ENCODE data around the gene GM2A.
A peak's percentile ranks its signal among the peaks of the same experiment; 100 is the strongest.
"Not testable (repeated sequence)": the region's sequence is repeated elsewhere in the genome, so short reads cannot be mapped to it uniquely, and the experiment has no call there.

GM2A gene

GRCh38 chr5:151236888-151237287 is 16.1 kb upstream of the GM2A start:
- peaks cover 56% of the 10 kb centered on the region for H3K4me1 Mint-ChIP-seq
- no peaks in the 10 kb centered on the region for H3K36me3 Mint-ChIP-seq
- no peak for ATAC-seq (ENCODE audit: low read depth)
- no peak for DNase-seq (ENCODE audit: low spot score in 2 of 2)
- H3K9me3 Mint-ChIP-seq: no peaks in the 10 kb centered on the region
- no peak overlapping the region for H3K4me3 Mint-ChIP-seq
- no peaks in the 10 kb centered on the region for H3K27me3 Mint-ChIP-seq
- H3K27ac Mint-ChIP-seq: no peak overlapping the region

- no peaks in the 10 kb centered on the region for H3K27me3 Mint-ChIP-seq
- no peak for DNase-seq (ENCODE audit: low spot score in 2 of 2)
- no peaks in the 10 kb centered on the region for H3K36me3 Mint-ChIP-seq
- no peaks in the 10 kb centered on the region for H3K9me3 Mint-ChIP-seq
- ATAC-seq (ENCODE audit: low read depth): no peak
- peak overlapping the region; percentile 75 for H3K27ac Mint-ChIP-seq
- peaks cover 58% of the 10 kb centered on the region for H3K4me1 Mint-ChIP-seq
- peak overlapping the region; percentile 74 for H3K4me3 Mint-ChIP-seq
Observed at GRCh38 chr5:151237685-151238084, 15.3 kb upstream of the GM2A start.

- Mint-ChIP-seq H3K4me3 (peak overlapping the region; percentile 74), H3K36me3 (no peaks in the 10 kb centered on the region), H3K4me1 (peaks cover 52% of the 10 kb centered on the region), H3K27me3 (no peaks in the 10 kb centered on the region), H3K9me3 (no peaks in the 10 kb centered on the region), H3K27ac (peak overlapping the region; percentile 75)
- ATAC-seq (ENCODE audit: low read depth): peak; percentile 26
- DNase-seq (ENCODE audit: low spot score in 2 of 2): no peak
Observed at GRCh38 chr5:151238303-151238741, 14.7 kb upstream of the GM2A start.

DNA sequence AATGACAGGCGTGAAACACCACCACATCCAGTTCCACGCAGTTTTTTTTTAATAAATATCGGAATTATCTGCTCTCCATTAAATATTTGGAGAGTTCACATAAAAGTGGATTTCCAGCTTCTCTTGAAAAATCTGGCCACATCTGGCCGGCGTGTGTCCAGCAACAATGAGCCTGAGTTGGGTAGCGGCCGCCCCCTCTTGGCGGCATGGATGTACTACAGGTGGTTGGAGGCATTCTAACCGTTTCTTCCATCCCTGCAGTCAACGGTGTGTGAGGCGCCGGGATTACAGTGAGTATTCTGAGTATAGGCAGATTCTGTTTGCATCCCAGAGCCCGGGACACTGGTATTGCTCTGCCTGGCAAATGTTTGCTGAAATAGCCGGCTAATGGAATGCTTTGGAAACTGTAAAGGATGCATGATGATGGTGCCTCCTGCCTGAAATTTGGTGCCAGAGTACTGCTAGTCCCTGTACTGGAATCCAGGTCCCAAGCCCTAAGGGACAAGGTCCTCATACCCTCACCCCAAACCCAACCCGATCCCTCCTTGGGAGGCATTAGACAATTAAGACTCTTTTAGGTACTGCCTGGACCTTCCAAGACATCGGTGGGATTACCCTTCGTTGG is 13.6 kb upstream of the GM2A start:
- Mint-ChIP-seq H3K36me3 (no peaks in the 10 kb centered on the region), H3K9me3 (no peaks in the 10 kb centered on the region), H3K27me3 (no peaks in the 10 kb centered on the region), H3K4me3 (peak overlapping the region; percentile 74), H3K27ac (no peak overlapping the region), H3K4me1 (peaks cover 54% of the 10 kb centered on the region)
- ATAC-seq (ENCODE audit: low read depth): peak; percentile 37
- no peak for DNase-seq (ENCODE audit: low spot score in 2 of 2)

DNA sequence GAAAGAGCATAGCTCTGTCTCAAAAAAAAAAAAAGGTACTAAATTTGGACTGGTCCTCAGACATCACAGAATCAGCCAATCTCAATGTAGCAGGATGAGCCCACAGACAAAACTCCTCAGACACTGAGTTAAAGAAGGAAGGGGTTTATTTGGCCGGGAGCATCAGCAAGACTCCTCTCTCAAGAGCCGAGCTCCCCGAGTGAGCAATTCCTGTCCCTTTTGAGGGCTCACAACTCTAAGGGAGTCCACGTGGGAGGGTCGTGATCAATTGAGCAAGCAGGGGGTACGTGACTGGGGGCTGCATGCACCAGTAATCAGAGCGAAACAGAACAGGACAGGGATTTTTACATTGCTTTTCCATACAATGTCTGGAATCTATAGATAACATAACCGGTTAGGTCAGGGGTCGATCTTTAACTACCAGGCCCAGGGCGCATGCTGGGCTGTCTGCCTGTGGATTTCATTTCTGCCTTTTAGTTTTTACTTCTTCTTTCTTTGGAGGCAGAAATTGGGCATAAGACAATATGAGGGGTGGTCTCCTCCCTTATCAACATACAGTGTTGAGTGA is 12.6 kb upstream of the GM2A start:
- H3K4me3 Mint-ChIP-seq: not testable (repeated sequence)

GRCh38 chr5:151240924-151241635 is 11.9 kb upstream of the GM2A start:
- no peaks in the 10 kb centered on the region for H3K9me3 Mint-ChIP-seq
- peak overlapping the region; percentile 79 for H3K27ac Mint-ChIP-seq

More for the DNA sequence above, 12.6 kb upstream of the GM2A start:
- Mint-ChIP-seq H3K27ac (peak overlapping the region; percentile 38), H3K4me1 (peaks cover 51% of the 10 kb centered on the region)
- not testable (repeated sequence) for DNase-seq (ENCODE audit: low spot score in 2 of 2); ATAC-seq (ENCODE audit: low read depth); H3K27me3 Mint-ChIP-seq; H3K9me3 Mint-ChIP-seq; H3K36me3 Mint-ChIP-seq

DNA sequence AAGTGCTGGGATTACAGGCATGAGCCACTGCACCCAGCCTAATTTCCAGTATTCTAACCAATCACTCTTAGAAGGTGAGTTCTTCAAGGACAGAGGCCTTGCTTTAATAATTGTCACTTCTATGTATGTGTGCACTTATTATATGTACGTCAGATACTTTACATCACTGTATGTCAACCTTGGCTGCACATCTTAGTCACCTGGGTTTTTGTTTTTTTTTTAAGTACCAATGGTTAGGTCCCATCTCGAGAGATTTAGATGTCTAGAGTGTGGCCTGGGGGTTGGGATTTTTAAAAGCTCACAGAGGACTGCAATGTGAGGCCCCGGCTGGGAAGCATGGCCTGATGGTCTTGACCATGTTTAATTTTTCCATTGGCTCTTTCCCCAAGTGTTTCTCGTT is 9.9 kb upstream of the GM2A start:
- peak; percentile 21 for ATAC-seq (ENCODE audit: low read depth)
- DNase-seq (ENCODE audit: low spot score in 2 of 2): no peak
- Mint-ChIP-seq H3K36me3 (no peaks in the 10 kb centered on the region), H3K4me3 (no peak overlapping the region), H3K4me1 (peaks cover 45% of the 10 kb centered on the region), H3K27ac (no peak overlapping the region), H3K27me3 (no peaks in the 10 kb centered on the region), H3K9me3 (no peaks in the 10 kb centered on the region)

More at GRCh38 chr5:151240924-151241635, 11.9 kb upstream of the GM2A start:
- H3K4me3 Mint-ChIP-seq: no peak overlapping the region
- no peak for DNase-seq (ENCODE audit: low spot score in 2 of 2)
- peaks cover 51% of the 10 kb centered on the region for H3K4me1 Mint-ChIP-seq
- no peaks in the 10 kb centered on the region for H3K27me3 Mint-ChIP-seq
- no peaks in the 10 kb centered on the region for H3K36me3 Mint-ChIP-seq
- ATAC-seq (ENCODE audit: low read depth): peak; percentile 18

DNA sequence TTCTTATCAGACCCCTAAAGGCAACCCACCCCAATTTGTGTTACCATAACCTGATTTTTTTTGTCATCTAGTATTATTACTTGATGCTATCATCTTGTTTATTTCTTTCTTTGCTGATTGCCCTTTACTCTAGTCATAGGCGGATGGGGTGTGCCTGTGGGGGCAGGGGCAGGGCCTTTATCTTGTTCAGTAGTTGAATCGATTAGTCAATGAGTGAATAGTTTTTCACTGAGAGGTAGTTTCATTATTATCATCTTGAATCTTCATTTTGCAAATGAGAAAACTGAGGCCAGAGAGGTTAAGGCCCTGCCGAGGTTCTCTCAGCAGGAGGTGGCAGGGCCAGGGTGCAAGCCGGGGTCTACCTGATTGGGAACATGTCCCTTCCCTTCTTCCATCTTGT is 9.4 kb upstream of the GM2A start:
- no peaks in the 10 kb centered on the region for H3K27me3 Mint-ChIP-seq
- no peak overlapping the region for H3K27ac Mint-ChIP-seq
- DNase-seq (ENCODE audit: low spot score in 2 of 2) (no peak), ATAC-seq (ENCODE audit: low read depth) (no peak)
- no peaks in the 10 kb centered on the region for H3K9me3 Mint-ChIP-seq
- peaks cover 41% of the 10 kb centered on the region for H3K4me1 Mint-ChIP-seq
- H3K4me3 Mint-ChIP-seq: no peak overlapping the region
- H3K36me3 Mint-ChIP-seq: no peaks in the 10 kb centered on the region

DNA sequence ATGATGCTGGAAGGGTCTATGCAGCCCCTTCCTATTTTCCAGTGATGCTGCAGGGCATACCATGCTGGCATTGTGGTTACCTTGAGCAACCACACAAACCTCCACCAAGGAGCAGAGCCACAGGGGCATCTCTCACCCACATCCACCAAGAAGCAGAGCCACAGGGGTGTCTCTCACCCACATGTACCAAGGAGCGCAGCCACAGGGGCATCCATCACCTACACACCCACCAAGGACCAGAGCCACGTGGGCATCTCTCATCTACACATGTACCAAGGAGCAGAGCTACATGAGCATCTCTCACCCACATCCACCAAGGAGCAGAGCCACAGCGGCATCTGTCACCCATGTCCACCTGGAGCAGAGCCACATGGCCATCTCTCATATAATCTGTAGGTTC is 8.8 kb upstream of the GM2A start:
- no peaks in the 10 kb centered on the region for H3K9me3 Mint-ChIP-seq
- H3K4me1 Mint-ChIP-seq: peaks cover 39% of the 10 kb centered on the region
- DNase-seq (ENCODE audit: low spot score in 2 of 2) (no peak), ATAC-seq (ENCODE audit: low read depth) (no peak)
- H3K4me3 Mint-ChIP-seq: no peak overlapping the region
- H3K27me3 Mint-ChIP-seq: no peaks in the 10 kb centered on the region
- H3K36me3 Mint-ChIP-seq: no peaks in the 10 kb centered on the region
- no peak overlapping the region for H3K27ac Mint-ChIP-seq

DNA sequence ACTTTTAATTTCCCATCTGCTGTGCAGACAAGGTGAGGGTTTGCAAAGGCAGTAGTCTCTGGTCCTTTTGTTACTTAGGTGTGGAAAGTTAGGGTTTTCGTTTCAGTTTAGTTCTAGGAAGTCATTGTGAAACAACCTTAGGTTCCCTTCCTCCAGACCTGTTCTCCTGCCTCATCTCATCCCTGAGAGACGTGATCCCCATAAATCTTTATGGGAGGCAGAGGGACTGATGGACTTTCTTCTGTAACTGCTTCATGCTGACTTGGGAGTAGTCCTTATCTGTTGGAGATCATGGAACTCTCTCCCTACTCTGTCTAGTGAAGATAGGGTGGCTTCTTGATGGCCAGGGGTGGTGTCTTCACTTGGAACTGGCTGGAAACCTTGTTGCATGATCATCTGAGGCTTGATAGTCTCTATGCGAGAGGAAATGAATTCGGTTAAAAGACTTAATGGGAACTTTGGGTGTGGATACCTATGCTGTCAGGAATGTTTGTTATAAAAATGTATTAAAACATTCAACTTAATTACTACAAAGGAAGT is 7.2 kb upstream of the GM2A start:
- no peak overlapping the region for H3K4me3 Mint-ChIP-seq
- no peaks in the 10 kb centered on the region for H3K36me3 Mint-ChIP-seq
- no peak for DNase-seq (ENCODE audit: low spot score in 2 of 2)
- no peak overlapping the region for H3K27ac Mint-ChIP-seq
- no peak for ATAC-seq (ENCODE audit: low read depth)
- peaks cover 36% of the 10 kb centered on the region for H3K4me1 Mint-ChIP-seq
- no peaks in the 10 kb centered on the region for H3K27me3 Mint-ChIP-seq
- H3K9me3 Mint-ChIP-seq: no peaks in the 10 kb centered on the region

GRCh38 chr5:151248651-151249050 is 4.3 kb upstream of the GM2A start:
- H3K9me3 Mint-ChIP-seq: no peaks in the 10 kb centered on the region
- H3K4me3 Mint-ChIP-seq: no peak overlapping the region
- no peak for DNase-seq (ENCODE audit: low spot score in 2 of 2)
- no peak overlapping the region for H3K27ac Mint-ChIP-seq
- no peaks in the 10 kb centered on the region for H3K36me3 Mint-ChIP-seq
- ATAC-seq (ENCODE audit: low read depth): no peak
- no peaks in the 10 kb centered on the region for H3K27me3 Mint-ChIP-seq
- peaks cover 28% of the 10 kb centered on the region for H3K4me1 Mint-ChIP-seq

DNA sequence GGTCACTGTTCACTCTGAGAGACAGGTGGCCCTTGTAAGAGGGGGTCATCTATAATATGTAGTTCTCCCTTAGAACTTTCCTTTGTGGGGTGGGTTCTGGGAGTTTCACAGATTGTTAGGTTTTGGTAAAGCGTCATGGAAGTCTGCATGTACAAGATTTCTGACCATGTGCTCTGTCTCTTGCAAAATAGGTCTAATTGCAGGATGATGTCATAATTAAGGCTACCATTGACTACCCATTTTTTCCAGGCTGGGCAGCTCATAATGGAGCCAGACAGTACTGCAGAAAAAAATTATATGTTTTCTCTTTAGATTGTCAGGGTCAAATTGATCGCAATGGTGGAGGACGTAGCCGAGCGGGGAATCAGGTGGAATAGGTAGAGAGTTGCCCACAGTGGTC is 3.7 kb upstream of the GM2A start:
- ATAC-seq (ENCODE audit: low read depth) (no peak), DNase-seq (ENCODE audit: low spot score in 2 of 2) (no peak)
- Mint-ChIP-seq H3K27me3 (no peaks in the 10 kb centered on the region), H3K27ac (no peak overlapping the region), H3K36me3 (no peaks in the 10 kb centered on the region), H3K9me3 (no peaks in the 10 kb centered on the region), H3K4me3 (no peak overlapping the region), H3K4me1 (peaks cover 28% of the 10 kb centered on the region)

- DNase-seq (ENCODE audit: low spot score in 2 of 2) (no peak), ATAC-seq (ENCODE audit: low read depth) (no peak)
- Mint-ChIP-seq H3K27me3 (no peaks in the 10 kb centered on the region), H3K4me1 (peaks cover 35% of the 10 kb centered on the region), H3K36me3 (no peaks in the 10 kb centered on the region), H3K9me3 (no peaks in the 10 kb centered on the region), H3K4me3 (peak overlapping the region; percentile 43), H3K27ac (no peak overlapping the region)
Observed at GRCh38 chr5:151250346-151251000, 2.5 kb upstream of the GM2A start.

DNA sequence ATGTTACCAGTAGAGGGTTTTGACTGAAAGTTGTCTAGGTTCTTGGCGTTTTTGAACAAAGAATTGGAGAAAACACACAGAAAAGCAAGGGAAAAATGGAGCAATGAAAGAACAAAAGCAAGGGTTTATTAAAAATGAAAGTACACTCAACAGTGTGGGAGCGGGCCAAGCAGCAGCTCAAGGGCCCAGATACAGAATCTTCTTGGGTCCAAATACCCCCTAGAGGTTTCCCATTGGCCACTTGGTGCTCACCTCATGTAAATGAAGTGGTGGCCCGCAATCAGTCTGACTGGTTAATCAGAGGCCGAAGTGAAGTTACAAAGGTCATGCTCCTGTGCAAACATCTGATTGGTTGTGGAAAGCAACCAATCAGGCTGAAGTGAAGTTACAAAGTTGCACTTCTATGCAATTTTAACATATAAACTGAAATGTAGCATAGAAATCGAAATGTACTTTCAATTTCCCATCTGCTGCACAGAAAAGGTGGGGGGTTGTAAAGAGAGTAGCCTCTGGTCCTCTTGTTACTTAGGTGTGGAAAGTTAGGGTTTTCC is 1.9 kb upstream of the GM2A start:
- H3K9me3 Mint-ChIP-seq: no peaks in the 10 kb centered on the region
- H3K4me1 Mint-ChIP-seq: peaks cover 37% of the 10 kb centered on the region
- peak overlapping the region; percentile 45 for H3K27ac Mint-ChIP-seq
- ATAC-seq (ENCODE audit: low read depth) (no peak), DNase-seq (ENCODE audit: low spot score in 2 of 2) (no peak)
- H3K4me3 Mint-ChIP-seq: peak overlapping the region; percentile 14
- no peaks in the 10 kb centered on the region for H3K27me3 Mint-ChIP-seq
- no peaks in the 10 kb centered on the region for H3K36me3 Mint-ChIP-seq

Data from memory B cell (primary cell).